ENCODE data around the gene MALRD1. TPM values are rescaled to one million over a fixed set of nuclear protein-coding genes. Genes with fewer than 3 reads are reported as not detected.

Gene MALRD1
- total and polyA plus RNA-seq, 10 donors: 0.06 to 1.6 (median 0.43) TPM

- TF ChIP-seq CTCF (IDR thresholded peaks at IDR 0.05 in 8 of 11, conservative IDR thresholded peaks at IDR 0.05 in 3 of 11) (no peak), POLR2A (IDR thresholded peaks at IDR 0.05) (no peak), POLR2AphosphoS5 (IDR thresholded peaks at IDR 0.05) (no peak)
- Histone ChIP-seq H3K4me1 (no peaks in the 10 kb centered on the region), H3K4me3 (no peak overlapping the region), H3K9me3 (peaks cover 0 to 3% (median 0%) of the 10 kb centered on the region in 8 donors), H3K27ac (no peak overlapping the region), H3K36me3 (no peaks in the 10 kb centered on the region), H3K27me3 (replicated peaks in 1 of 7) (no peaks in the 10 kb centered on the region)
- 62 to 78% (median 66%) methylated on average over 5 of the region's 5 CpGs for WGBS, 5 donors
- DNase-seq: no peak
- intact Hi-C loops (cut with DNase I; ENCODE audit: low total_unique reads): no loop called here
Measured at GRCh38 chr10:19212590-19212989, 164.0 kb downstream of the MALRD1 start.

GRCh38 chr10:19221216-19221615 lies 172.6 kb downstream of the MALRD1 start:
- H3K27ac ChIP-seq: no peak overlapping the region
- H3K4me1 ChIP-seq: no peaks in the 10 kb centered on the region
- H3K36me3 ChIP-seq: no peaks in the 10 kb centered on the region
- H3K9me3 ChIP-seq: peaks cover 0 to 12% (median 1%) of the 10 kb centered on the region in 8 donors
- H3K27me3 ChIP-seq (replicated peaks in 1 of 7): no peaks in the 10 kb centered on the region
- TF ChIP-seq POLR2AphosphoS5 (IDR thresholded peaks at IDR 0.05): no peak
- no peak for TF ChIP-seq POLR2A (IDR thresholded peaks at IDR 0.05)
- TF ChIP-seq CTCF (IDR thresholded peaks at IDR 0.05 in 8 of 11, conservative IDR thresholded peaks at IDR 0.05 in 3 of 11): no peak
- DNase-seq: no peak
- 81 to 97% (median 89%) methylated on average over 3 of the region's 3 CpGs for WGBS, 5 donors
- intact Hi-C loops (cut with DNase I; ENCODE audit: low total_unique reads): no loop called here
- H3K4me3 ChIP-seq: no peak overlapping the region

DNA sequence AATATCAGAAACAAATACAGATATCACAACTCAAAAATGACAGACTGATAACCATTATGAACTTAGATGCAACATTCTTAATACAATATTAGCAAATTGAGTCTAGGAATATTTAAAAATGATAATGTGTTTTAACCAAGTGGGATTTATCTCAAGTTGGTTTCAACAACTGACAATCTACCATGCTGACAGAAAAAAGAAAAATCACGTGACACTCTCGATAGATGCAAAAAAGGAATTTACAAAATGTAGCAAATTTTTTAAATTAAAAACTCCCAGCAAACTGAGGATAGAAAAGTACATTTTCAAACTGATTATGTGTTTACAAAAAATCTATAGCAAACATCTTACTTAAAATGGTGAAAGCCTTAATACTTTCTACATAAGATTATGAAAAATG lies 177.4 kb downstream of the MALRD1 start:
- Histone ChIP-seq H3K9me3 (peaks cover 0 to 21% (median 3%) of the 10 kb centered on the region in 8 donors), H3K27me3 (replicated peaks in 1 of 7) (no peaks in the 10 kb centered on the region), H3K27ac (no peak overlapping the region), H3K4me1 (no peaks in the 10 kb centered on the region), H3K4me3 (no peak overlapping the region), H3K36me3 (no peaks in the 10 kb centered on the region)
- no peak for DNase-seq
- no peak for TF ChIP-seq POLR2A (IDR thresholded peaks at IDR 0.05)
- no peak for TF ChIP-seq POLR2AphosphoS5 (IDR thresholded peaks at IDR 0.05)
- no peak for TF ChIP-seq CTCF (IDR thresholded peaks at IDR 0.05 in 8 of 11, conservative IDR thresholded peaks at IDR 0.05 in 3 of 11)
- intact Hi-C loops (cut with DNase I; ENCODE audit: low total_unique reads): no loop called here
- WGBS, 5 donors: 78 to 100% (median 89%) methylated on average over 2 of the region's 2 CpGs

DNA sequence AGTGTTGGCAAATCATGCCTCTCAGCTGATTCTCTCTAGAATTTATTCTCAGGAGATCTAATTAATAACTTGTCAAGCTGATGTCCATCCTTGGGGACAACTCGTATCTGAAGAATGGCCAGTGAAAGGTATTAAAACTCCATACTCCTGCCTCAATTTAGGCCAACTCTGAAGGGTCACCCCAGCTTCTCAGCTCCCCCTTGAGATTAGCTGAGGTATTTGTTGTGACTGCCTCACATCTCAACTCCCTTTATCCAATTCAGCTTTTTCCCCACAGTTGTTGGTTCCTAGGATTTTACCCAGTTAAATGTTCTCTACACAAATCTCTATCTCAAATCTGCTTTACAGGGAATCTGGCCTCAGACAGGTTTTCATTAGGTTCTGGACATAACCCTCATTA lies 182.4 kb downstream of the MALRD1 start:
- WGBS, 5 donors: 55 to 81% (median 77%) methylated on average over 1 of the region's 1 CpG
- Histone ChIP-seq H3K27me3 (replicated peaks in 1 of 7) (no peaks in the 10 kb centered on the region), H3K27ac (no peak overlapping the region), H3K4me1 (no peaks in the 10 kb centered on the region), H3K36me3 (no peaks in the 10 kb centered on the region), H3K9me3 (peaks cover 0 to 31% (median 6%) of the 10 kb centered on the region in 8 donors), H3K4me3 (no peak overlapping the region)
- no peak for TF ChIP-seq POLR2A (IDR thresholded peaks at IDR 0.05)
- no peak for TF ChIP-seq POLR2AphosphoS5 (IDR thresholded peaks at IDR 0.05)
- intact Hi-C loops (cut with DNase I; ENCODE audit: low total_unique reads): no loop called here
- no peak for DNase-seq
